ENCODE results near the gene SEPTIN3.

SEPTIN3 gene, protein sequence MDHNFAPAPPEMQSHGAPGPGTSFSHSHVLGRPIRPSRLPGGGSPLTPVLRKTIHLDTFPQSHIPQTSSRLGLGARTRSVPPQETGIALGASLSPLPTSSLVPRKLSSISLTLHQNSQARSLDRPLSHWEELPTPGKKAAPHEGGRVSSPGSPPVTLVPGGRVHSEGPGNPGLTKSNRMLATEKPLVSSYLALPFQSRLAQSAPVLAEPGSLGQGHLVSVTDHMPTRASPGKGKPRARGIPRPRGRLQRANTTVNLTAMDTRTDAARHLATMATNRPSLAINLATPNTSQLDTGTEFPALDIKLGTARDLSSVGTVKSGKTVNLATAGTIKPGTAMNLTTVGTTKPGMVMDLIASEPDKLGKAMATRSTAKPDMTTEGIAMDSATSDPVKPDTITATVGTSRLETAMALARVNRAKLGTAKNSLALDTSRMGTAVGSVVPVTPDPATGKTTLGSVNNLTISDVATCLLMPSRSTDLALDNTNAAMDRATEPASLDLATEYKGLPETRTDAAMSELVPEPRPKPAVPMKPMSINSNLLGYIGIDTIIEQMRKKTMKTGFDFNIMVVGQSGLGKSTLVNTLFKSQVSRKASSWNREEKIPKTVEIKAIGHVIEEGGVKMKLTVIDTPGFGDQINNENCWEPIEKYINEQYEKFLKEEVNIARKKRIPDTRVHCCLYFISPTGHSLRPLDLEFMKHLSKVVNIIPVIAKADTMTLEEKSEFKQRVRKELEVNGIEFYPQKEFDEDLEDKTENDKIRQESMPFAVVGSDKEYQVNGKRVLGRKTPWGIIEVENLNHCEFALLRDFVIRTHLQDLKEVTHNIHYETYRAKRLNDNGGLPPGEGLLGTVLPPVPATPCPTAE

GRCh38 chr22:41969110-41969646 lies at the start of gene SEPTIN3:
Gene SEPTIN3 (plus strand): TSS chr22:41969443. CDS start chr22:41971493, 2,050 bp downstream.
- DNase-seq (ENCODE audit: low read depth) = no peak

- no peak for DNase-seq (ENCODE audit: low read depth)
Observed at GRCh38 chr22:41920271-41920976, 48.8 kb upstream of the SEPTIN3 start.

- no peak for DNase-seq (ENCODE audit: low read depth)
Observed at GRCh38 chr22:41922328-41922727, 46.9 kb upstream of the SEPTIN3 start.

- DNase-seq (ENCODE audit: low read depth) = no peak
Observed at GRCh38 chr22:41922940-41923594, 46.2 kb upstream of the SEPTIN3 start.

- no peak for DNase-seq (ENCODE audit: low read depth)
Observed at GRCh38 chr22:41923595-41924276, 45.5 kb upstream of the SEPTIN3 start.

GRCh38 chr22:41925783-41926460 lies 43.3 kb upstream of the SEPTIN3 start:
- no peak for DNase-seq (ENCODE audit: low read depth)

DNA sequence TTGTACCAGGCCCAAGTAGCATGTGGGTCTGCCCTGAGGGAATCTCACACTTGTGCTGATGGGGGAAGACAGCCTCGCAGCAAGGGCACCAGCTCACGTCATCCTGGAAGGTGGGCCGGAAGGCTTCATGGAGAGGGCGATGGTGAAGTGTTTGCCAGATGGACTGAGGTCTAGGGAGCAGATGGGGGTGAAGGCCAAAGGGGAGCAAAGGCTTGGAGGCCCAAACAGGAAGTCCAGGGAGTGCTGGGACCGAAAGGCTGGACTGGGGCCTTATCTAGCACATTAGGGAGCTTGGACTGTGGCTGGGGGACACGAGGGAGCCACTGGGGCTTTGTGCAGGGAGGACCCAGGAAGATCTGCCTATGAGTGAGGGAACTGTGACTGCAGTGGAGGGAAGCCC lies 41.4 kb upstream of the SEPTIN3 start:
- DNase-seq (ENCODE audit: low read depth) = no peak

GRCh38 chr22:41928593-41929417 lies 40.4 kb upstream of the SEPTIN3 start:
- DNase-seq (ENCODE audit: low read depth) = no peak

DNA sequence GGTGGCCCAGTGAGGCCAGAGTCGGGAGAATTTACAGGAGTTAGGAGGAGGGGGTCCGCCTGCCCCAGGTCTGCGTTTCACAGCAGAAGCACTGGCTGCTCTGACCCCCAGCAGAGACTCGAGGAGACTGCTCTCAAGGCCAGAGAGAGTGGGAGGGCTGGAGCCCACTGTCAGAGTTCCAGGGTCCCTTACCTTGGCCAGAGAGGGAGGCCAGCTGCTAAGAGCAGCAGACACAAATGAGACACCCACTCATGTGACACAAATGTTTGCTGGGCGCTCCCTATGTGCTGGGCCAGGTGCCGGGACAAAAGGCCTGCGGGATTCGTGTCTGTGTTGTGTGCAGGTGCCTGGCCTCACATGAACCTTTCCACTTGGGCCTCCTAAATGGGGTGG lies 39.8 kb upstream of the SEPTIN3 start:
- no peak for DNase-seq (ENCODE audit: low read depth)

DNA sequence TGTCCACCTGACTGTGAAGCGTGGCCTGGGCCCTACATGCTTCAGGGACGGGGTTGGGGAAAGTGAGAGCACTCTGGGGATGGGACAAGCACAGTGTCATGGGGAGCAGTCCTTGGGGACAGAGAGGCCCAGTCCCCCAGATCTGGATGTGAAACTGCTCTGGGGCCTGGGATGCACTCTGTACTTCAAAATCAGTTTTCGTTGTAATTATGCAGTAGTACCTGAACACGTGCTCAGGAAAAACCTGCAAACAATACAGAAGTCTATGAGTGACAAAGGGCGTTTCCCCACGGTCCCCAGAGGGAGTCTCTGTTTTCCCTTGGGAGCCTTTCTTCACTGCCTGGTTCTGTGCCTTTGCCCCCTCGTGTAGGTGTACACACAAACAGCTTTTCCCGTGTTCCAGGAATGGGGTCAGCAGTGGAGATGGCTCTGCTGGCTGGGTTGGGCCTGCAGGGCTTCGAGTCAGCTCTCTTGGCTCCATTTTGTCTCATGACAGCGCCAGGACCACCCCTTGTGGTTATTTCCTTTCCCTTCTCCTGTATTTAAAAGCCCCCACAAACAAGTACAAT lies 37.5 kb upstream of the SEPTIN3 start:
- DNase-seq (ENCODE audit: low read depth) = no peak

DNA sequence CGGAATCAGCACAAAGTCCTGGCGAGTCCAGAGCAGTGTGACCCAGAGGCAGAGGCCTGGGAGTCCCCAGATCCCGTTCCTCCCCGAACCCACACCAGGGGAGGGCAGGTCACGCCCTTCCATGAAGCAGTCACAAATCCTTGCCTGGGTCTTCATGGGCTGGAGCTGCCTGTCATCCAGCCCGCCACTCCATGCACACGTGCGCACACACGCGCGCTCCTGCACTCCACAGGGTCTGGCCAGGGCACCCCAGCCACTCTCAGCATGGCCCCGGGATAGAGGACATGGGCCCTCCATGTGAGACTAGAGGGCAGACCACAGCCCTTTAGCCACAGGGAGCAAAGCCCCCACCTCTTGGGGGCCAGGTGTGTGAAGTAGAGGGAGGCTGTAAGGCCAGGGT lies 36.9 kb upstream of the SEPTIN3 start:
- no peak for DNase-seq (ENCODE audit: low read depth)

GRCh38 chr22:41933411-41934177 lies 35.6 kb upstream of the SEPTIN3 start:
- no peak for DNase-seq (ENCODE audit: low read depth)

DNA sequence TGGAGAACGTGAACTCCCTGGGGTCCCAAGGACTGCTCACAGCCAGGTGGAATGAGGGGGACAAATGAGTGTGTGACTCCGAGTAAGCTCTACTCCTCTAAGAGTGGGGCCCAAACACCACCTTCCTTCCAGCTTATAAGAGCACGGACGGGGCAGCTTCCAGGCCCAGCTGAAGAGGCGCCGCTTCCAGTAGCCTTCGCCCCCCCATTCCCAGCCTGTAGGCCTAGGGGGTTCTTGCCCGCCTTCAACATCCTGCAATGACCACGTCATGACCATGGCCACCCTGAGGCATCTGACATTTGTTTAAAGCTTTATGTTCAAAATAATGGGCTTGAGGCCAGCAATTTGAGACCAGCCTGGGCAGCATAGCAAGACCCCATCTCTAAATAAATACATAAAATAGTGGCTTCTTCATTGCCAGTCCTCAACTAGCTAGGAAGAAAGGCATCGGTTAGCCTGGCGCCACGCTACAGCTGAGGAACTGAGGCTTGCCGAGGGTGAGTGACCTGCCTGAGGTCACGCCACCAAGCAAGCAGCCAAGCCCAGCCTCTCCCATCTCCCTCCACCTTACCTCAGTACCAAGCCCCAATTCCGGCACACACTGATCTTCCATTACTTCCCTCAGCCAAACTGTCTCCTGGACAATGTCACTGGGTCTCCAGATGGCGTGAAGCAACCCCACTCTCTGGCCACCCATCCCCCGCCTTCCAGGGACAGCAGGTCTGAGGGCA lies 34.8 kb upstream of the SEPTIN3 start:
- DNase-seq (ENCODE audit: low read depth) = no peak

- DNase-seq (ENCODE audit: low read depth) = no peak
Observed at GRCh38 chr22:41935015-41935351, 34.3 kb upstream of the SEPTIN3 start.

DNA sequence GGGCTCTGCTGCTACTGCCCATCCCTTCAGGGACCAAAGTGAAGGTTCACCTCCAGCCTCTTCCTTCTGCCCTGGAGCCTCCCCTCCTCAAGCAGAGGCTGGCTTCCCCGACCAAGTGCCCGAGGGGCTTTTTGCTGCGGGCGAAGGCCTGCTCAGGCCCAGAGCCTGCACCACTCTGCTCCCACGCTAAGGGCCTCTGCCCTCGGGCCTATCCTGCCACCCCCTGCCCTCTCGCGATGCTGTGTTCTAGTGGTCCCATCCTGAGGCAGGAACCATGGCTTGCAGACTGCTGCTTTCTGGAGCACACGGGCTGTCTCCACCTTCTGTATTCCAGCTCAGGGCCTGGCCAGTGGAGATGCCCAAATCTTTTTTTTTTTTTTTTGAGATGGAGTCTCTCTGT lies 33.7 kb upstream of the SEPTIN3 start:
- no peak for DNase-seq (ENCODE audit: low read depth)

- DNase-seq (ENCODE audit: low read depth) = no peak
Observed at GRCh38 chr22:41936894-41937169, 32.4 kb upstream of the SEPTIN3 start.

DNA sequence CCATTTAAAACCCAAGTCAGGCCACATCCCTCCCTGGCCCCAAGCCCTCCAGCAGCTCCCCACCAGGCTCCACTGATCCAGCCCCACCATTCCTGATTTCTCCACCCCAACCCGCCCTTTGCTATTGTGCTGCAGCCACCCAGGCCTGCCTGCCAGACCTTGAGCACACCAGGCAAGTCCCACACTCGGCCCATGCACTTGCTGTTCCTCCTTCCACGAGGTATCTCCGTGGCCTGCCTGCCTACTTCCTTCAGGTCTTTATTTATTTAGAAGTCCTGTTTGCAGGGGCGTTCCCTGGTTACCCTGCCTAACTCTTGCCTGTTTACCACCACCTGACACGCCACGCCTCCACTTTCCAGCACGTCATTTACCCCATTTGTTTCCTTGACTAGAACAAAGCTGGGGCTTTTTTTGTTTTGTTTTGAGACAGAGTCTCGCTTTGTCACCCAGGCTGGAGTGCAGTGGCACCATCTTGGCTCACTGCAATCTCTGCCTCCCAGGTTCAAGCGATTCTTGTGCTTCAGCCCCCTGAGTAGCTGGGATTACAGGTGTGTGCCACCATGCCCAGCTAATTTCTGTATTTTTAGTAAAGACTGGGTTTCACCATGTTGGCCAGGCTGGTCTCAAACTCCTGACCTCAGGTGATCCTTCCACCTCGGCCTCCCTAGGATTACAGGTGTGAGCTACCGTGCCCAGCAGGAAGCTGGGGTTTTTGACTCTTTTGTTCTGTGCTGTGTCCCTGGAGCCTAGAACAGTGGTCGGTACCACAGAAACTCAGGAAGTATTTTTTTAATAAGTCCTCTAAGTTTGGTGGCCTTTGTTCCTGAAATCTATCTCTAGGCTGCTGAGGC lies 29.0 kb upstream of the SEPTIN3 start:
- DNase-seq (ENCODE audit: low read depth) = no peak
